ENCODE results near the gene GMEB2. TPM values are rescaled to one million over a fixed set of nuclear protein-coding genes. Genes with fewer than 3 reads are reported as not detected.

The GMEB2 gene
- polyA plus RNA-seq, 1 of the 3 experiments (the other 2 are of a cell fraction): 6.5 TPM

GRCh38 chr20:63592661-63593060 lies 34.2 kb downstream of the GMEB2 start:
- WGBS (ENCODE audit: low lambda C conversion rate): 88% methylated on average over 7 of the region's 13 CpGs
- peaks cover 0 to 18% of the 10 kb centered on the region in 2 experiments for H3K36me3 ChIP-seq (replicated peaks in 1 of 2; ENCODE audit: control insufficient read depth in 1 of 2, insufficient read depth in 2 of 2, low read length in 1 of 2)
- POLR2A ChIA-PET: no interaction called here

More at GRCh38 chr20:63592661-63593060, 34.2 kb downstream of the GMEB2 start:
- no peaks in the 10 kb centered on the region for H3K79me2 ChIP-seq (ENCODE audit: insufficient read depth)
- H3K27ac ChIP-seq (ENCODE audit: low read depth in 2 of 2, low read length in 1 of 2): no peak overlapping the region
- no peak overlapping the region for H2AFZ ChIP-seq (ENCODE audit: low read depth)
- H3K27me3 ChIP-seq (ENCODE audit: insufficient read depth): no peaks in the 10 kb centered on the region
- H3K4me3 ChIP-seq (ENCODE audit: low read depth in 2 of 2, low read length in 1 of 2): no peak overlapping the region
- TF ChIP-seq RFX5 (IDR thresholded peaks at IDR 0.05; ENCODE audit: low read length) (no peak), FOXM1 (IDR thresholded peaks at IDR 0.05; ENCODE audit: low read depth) (no peak), GATA2 (CRISPR knock-in tag; IDR thresholded peaks at IDR 0.05) (no peak), MAX (IDR thresholded peaks at IDR 0.05; ENCODE audit: low read depth) (no peak), TEAD4 (IDR thresholded peaks at IDR 0.05; ENCODE audit: borderline replicate concordance, insufficient read depth) (no peak), RXRA (IDR thresholded peaks at IDR 0.05; ENCODE audit: borderline replicate concordance, low read depth) (no peak), TAF1 (IDR thresholded peaks at IDR 0.05; ENCODE audit: borderline replicate concordance, low read depth, low read length) (no peak), CTCF (IDR thresholded peaks at IDR 0.05) (no peak), FOXJ3 (CRISPR knock-in tag; IDR thresholded peaks at IDR 0.05) (no peak), RAD21 (IDR thresholded peaks at IDR 0.05; ENCODE audit: low read length) (no peak), JUND (IDR thresholded peaks at IDR 0.05) (no peak), CHD2 (IDR thresholded peaks at IDR 0.05; ENCODE audit: low read length, partially characterized antibody) (no peak), IRF3 (IDR thresholded peaks at IDR 0.05; ENCODE audit: low read depth, low read length) (no peak), TCF12 (IDR thresholded peaks at IDR 0.05) (no peak), REST (IDR thresholded peaks at IDR 0.05; ENCODE audit: low read depth, low read length) (no peak), SIN3A (IDR thresholded peaks at IDR 0.05; ENCODE audit: borderline replicate concordance, low read depth, low read length) (no peak), NRF1 (IDR thresholded peaks at IDR 0.05; ENCODE audit: low read depth, low read length) (no peak)
- no peaks in the 10 kb centered on the region for H3K4me1 ChIP-seq (ENCODE audit: control insufficient read depth in 1 of 2, insufficient read depth in 2 of 2, low read depth in 1 of 2, low read length in 1 of 2)
- H3K4me2 ChIP-seq: no peak overlapping the region
- CTCF ChIA-PET: interaction anchor here (1.2 kb wide), 1 partner anchor 10 kb away, joined by 3 read pairs; no protein-coding TSS in a partner anchor
- no peaks in the 10 kb centered on the region for H3K9me3 ChIP-seq
- H3F3A ChIP-seq (replicated peaks; ENCODE audit: insufficient read depth): no peaks in the 10 kb centered on the region
- no peaks in the 10 kb centered on the region for H4K20me1 ChIP-seq (ENCODE audit: insufficient read depth)
- no peak for DNase-seq
- H3K9me2 ChIP-seq: no peaks in the 10 kb centered on the region
- H3K9ac ChIP-seq: no peak overlapping the region
